K562 (cell line): ENCODE measurements around the gene RHOC. TPM values are rescaled to one million over a fixed set of nuclear protein-coding genes. Genes with fewer than 3 reads are reported as not detected.

Source experiments
- CXXC5 ChIP-seq: fragments of 250-450 bp; sonication (Bioruptor Pico); IDR thresholded peaks from 2 replicates; pipeline ENCODE4 v1.8.0; 2022; ENCODE audit warnings: inconsistent platforms, mild to moderate bottlenecking, moderate library complexity
- DIDO1 ChIP-seq: fragments of 450-650 bp; IDR thresholded peaks from 2 replicates; pipeline ENCODE4 v1.6.1; 2016; ENCODE audit warnings: low read depth, missing biosample characterization, missing genetic modification characterization
- KDM4B ChIP-seq, 2 experiments: fragments of 450-650 bp in 1 of 2; sonication (generic) in 1 of 2; IDR thresholded peaks; 2 replicates each; pipeline ENCODE4 v1.6.1; 2016 to 2017; ENCODE audit warnings: borderline replicate concordance in 2 of 2, antibody characterized with exemption in 1 of 2, low read depth in 1 of 2, mild to moderate bottlenecking in 1 of 2
- L3MBTL2 ChIP-seq: fragments of 450-650 bp; IDR thresholded peaks from 2 replicates; pipeline ENCODE4 v1.6.1; 2016; ENCODE audit warnings: mild to moderate bottlenecking, moderate library complexity
- MGA ChIP-seq: fragments of 450-650 bp; IDR thresholded peaks from 2 replicates; pipeline ENCODE4 v1.6.1; 2016; ENCODE audit warnings: mild to moderate bottlenecking, moderate library complexity
- NFE2 ChIP-seq: IDR thresholded peaks from 2 replicates; pipeline ENCODE4 v1.6.1; 2014; ENCODE audit warnings: antibody characterized with exemption, low read depth
- SREBF1 ChIP-seq: fragments of 150-350 bp; IDR thresholded peaks from 2 replicates; pipeline ENCODE4 v1.6.1; 2014; ENCODE audit warnings: antibody characterized with exemption, low read depth, low read length, borderline replicate concordance
- STAG1 ChIP-seq: sonication (generic); formaldehyde crosslinking; IDR thresholded peaks from 2 replicates; pipeline ENCODE4 v1.5.0; 2020; ENCODE audit warnings: missing genetic modification reagents, borderline replicate concordance
- STAT5A ChIP-seq: IDR thresholded peaks from 2 replicates; pipeline ENCODE4 v1.6.1; 2012; ENCODE audit warnings: low read length, inconsistent platforms, borderline replicate concordance
- ZC3H11A ChIP-seq: IDR thresholded peaks from 2 replicates; pipeline ENCODE4 v1.6.1; 2012; ENCODE audit warnings: low read depth, low read length, improper control_type of control experiment
- ZFP36 ChIP-seq: fragments of 150-350 bp; IDR thresholded peaks from 2 replicates; pipeline ENCODE4 v1.6.1; 2018; ENCODE audit warnings: low read length, low read depth; ENCODE audit not compliant: partially characterized antibody
- ZNF699 ChIP-seq: fragments of 250-450 bp; sonication (Bioruptor Pico); IDR thresholded peaks from 2 replicates; pipeline ENCODE4 v1.8.0; 2021; ENCODE audit warnings: mild to moderate bottlenecking, moderate library complexity; ENCODE audit not compliant: insufficient replicate concordance
- polyA plus RNA-seq, 8 experiments: library from polyadenylated mRNA; depleted of rRNA in 4 of 8; stranded (reverse) in 5 of 8; unstranded in 3 of 8; fragments of >200 nt; fragmentation: Nextera tagmentation in 2 of 8; fragmentation: Illumina TruSeq in 1 of 8; extraction: Ambion mirVana in 2 of 8; extraction: Trizol in 1 of 8; gene quantifications; 2 replicates each; pipeline versions ENCODE4 v1.2.1 to v1.2.3, GENCODE V29; 2011 to 2014; ENCODE audit warnings: inconsistent platforms in 1 of 8, missing spikeins in 1 of 8
- total RNA-seq, 7 experiments: library from RNA; depleted of rRNA in 6 of 7; stranded (reverse); fragments of >200 nt in 6 of 7; fragmentation: Illumina TruSeq in 2 of 7; extraction: Trizol in 2 of 7; gene quantifications; 2 replicates each; pipeline versions ENCODE4 v1.2.1 to v1.2.3, GENCODE V29; 2011 to 2021; ENCODE audit warnings: low replicate concordance in 1 of 7
- TF ChIP-seq, protein P1 (sequence below): sonication (generic); formaldehyde crosslinking; IDR thresholded peaks from 2 replicates; pipeline ENCODE4 v1.8.0; 2023; ENCODE audit warnings: mild to moderate bottlenecking, missing genetic modification reagents
- TF ChIP-seq, protein P2 (sequence below), 2 experiments: fragments of 250-450 bp in 1 of 2; fragments of 450-650 bp in 1 of 2; sonication (Bioruptor Pico) in 1 of 2; IDR thresholded peaks; 2 replicates each; pipeline versions ENCODE4 v1.6.1 to v1.8.0; 2016 to 2021; ENCODE audit warnings: mild to moderate bottlenecking in 2 of 2, moderate library complexity in 2 of 2, missing compliant biosample characterization in 1 of 2, missing genetic modification characterization in 1 of 2

The RHOC gene
- total and polyA plus RNA-seq, 9 of the 15 experiments (the other 6 are each of a cell fraction or from before 2014, with no cell fraction given) = 35.2 to 364 (median 204) TPM

GRCh38 chr1:112718691-112719418 is 11.9 kb upstream of the RHOC start (continued):
- TF ChIP-seq MGA (no peak), DIDO1 (tag) (no peak), L3MBTL2 (0 out of 2 replicates have a peak, but pooled peaks have one; percentile 15), NFE2 (no peak), ZNF699 (CRISPR knock-in tag) (no peak), KDM4B (IDR thresholded peaks at IDR 0.05; ENCODE audit: borderline replicate concordance in 2 of 2, low read depth in 1 of 2) (no peak), CXXC5 (CRISPR knock-in tag) (0 out of 2 replicates have a peak, but pooled peaks have one; percentile 16), ZFP36 (no peak), STAG1 (CRISPR knock-in tag) (peak; percentile 75; the same call in 1 of the 2 replicates), ZC3H11A (0 out of 2 replicates have a peak, but pooled peaks have one; percentile 53), SREBF1 (no peak), STAT5A (no peak)
- TF ChIP-seq, protein P1, sequence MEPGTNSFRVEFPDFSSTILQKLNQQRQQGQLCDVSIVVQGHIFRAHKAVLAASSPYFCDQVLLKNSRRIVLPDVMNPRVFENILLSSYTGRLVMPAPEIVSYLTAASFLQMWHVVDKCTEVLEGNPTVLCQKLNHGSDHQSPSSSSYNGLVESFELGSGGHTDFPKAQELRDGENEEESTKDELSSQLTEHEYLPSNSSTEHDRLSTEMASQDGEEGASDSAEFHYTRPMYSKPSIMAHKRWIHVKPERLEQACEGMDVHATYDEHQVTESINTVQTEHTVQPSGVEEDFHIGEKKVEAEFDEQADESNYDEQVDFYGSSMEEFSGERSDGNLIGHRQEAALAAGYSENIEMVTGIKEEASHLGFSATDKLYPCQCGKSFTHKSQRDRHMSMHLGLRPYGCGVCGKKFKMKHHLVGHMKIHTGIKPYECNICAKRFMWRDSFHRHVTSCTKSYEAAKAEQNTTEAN = no peak
- TF ChIP-seq, protein P2, sequence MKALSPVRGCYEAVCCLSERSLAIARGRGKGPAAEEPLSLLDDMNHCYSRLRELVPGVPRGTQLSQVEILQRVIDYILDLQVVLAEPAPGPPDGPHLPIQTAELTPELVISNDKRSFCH (CRISPR knock-in tag; IDR thresholded peaks at IDR 0.05) = no peak
- TF ChIP-seq, protein P2 (tag; IDR thresholded peaks at IDR 0.05) = 0 out of 2 replicates have a peak, but pooled peaks have one; percentile 45
